Esophagus muscularis mucosa (tissue), 4 donors: Measurements from ENCODE around the gene DAND5. TPM values are rescaled to one million over a fixed set of nuclear protein-coding genes. Genes with fewer than 3 reads are reported as not detected.

ENCODE experiments used
- DNase-seq: peaks from one replicate; pipeline ENCODE4 v3.0.0-alpha.2; 2017; ENCODE audit errors: extremely low spot score
- H3K27ac ChIP-seq, 4 donors: fragments of 200-600 bp; sonication (generic); replicated peaks in 1 of 4; 1 replicate in 3 of 4; 2 replicates in 1 of 4; pipeline ENCODE4 v1.5.1; 2016 to 2019; ENCODE audit warnings: mild to moderate bottlenecking in 1 of 4
- H3K27me3 ChIP-seq, 4 donors: fragments of 200-600 bp; sonication (generic); one replicate each; pipeline versions ENCODE4 v1.5.1 to v1.6.0; 2016 to 2019
- H3K36me3 ChIP-seq, 4 donors: fragments of 200-600 bp; sonication (generic); one replicate each; pipeline ENCODE4 v1.5.1; 2016 to 2019
- H3K4me1 ChIP-seq, 4 donors: fragments of 200-600 bp; sonication (generic); one replicate each; pipeline ENCODE4 v1.5.1; 2016 to 2019
- H3K4me3 ChIP-seq, 4 donors: fragments of 200-600 bp; sonication (generic); 1 replicate in 2 of 4; 2 replicates in 2 of 4; pipeline ENCODE4 v1.5.1; 2016 to 2019; ENCODE audit warnings: mild to moderate bottlenecking in 4 of 4, moderate library complexity in 1 of 4
- H3K9me3 ChIP-seq, 4 donors: fragments of 200-600 bp; sonication (generic); 1 replicate in 3 of 4; 2 replicates in 1 of 4; pipeline ENCODE4 v1.5.1; 2016 to 2019
- EP300 ChIP-seq: sonication (generic); formaldehyde crosslinking; IDR thresholded peaks from one replicate; pipeline ENCODE4 v1.6.1; 2017; ENCODE audit warnings: antibody characterized with exemption
- POLR2A ChIP-seq: fragments of 450-650 bp; IDR thresholded peaks from one replicate; pipeline ENCODE4 v1.6.1; 2017; ENCODE audit warnings: antibody characterized with exemption, moderate library complexity, mild to moderate bottlenecking, low read depth
- POLR2AphosphoS5 ChIP-seq, 2 donors: sonication (generic); formaldehyde crosslinking; IDR thresholded peaks; one replicate each; pipeline ENCODE4 v1.6.1; 2017; ENCODE audit warnings: antibody characterized with exemption in 2 of 2
- WGBS: methylation state at CpG from one replicate; pipeline ENCODE4 v1.1.5; 2018; 5-methylcytosine and 5-hydroxymethylcytosine counted together
- intact Hi-C: fragments of 100-400 bp; cut with DNase I; formaldehyde crosslinking; loops from one replicate; pipeline ENCODE4 v1.15.1; 2023
- total RNA-seq, 4 donors: library from RNA; depleted of rRNA; stranded (reverse); fragments of >200 nt; gene quantifications; one replicate each; pipeline versions ENCODE4 v1.1.0 to v1.2.1, GENCODE V29; 2016
- TF ChIP-seq, protein P1 (sequence below), 3 experiments: fragments of 200-600 bp in 2 of 3; fragments of 450-650 bp in 1 of 3; sonication (generic) in 2 of 3; IDR thresholded peaks; one replicate each; pipeline ENCODE4 v1.5.1; 2017 to 2019; ENCODE audit warnings: antibody characterized with exemption in 3 of 3, mild to moderate bottlenecking in 2 of 3, moderate library complexity in 1 of 3

Gene DAND5
- total RNA-seq, 4 donors from 2014 or later: 0.19 to 0.83 (median 0.29) TPM; not detected in 1

DNA sequence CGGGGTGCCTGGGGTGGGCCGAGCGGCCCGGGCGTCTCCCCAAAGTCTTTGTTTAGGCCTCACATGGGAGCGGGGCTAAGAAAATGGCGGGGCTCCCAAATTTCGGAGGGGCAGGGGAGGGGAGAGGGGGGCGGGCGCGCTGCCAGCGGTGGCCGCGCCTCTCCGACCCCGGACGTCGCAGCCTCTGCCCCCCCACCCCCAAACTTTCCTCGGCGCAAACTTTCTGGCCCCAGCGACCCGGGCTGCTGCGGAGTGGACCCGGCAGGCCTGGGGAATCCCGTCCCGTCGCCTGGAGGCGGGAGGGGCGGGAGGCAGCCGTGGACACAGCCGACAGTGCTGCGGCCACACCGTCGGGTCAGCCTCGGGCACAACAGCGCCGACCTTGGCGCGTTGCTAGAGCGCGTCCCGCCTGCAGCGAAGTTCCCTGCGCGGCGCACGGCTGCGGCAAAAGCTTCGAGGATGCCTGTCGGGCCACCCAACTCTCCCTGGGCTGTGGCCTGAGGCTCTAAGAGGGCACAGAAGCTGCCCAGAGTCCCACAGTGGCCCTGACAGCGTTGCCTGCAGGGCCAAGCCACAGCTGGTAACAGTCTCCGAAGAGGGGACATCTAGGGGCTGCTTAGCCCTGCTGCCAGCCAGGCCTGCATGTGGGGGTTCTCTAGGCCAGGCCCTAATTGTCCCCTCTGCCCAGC, 27.2 kb downstream of the DAND5 start:
- Histone ChIP-seq H3K27me3 (no peaks in the 10 kb centered on the region), H3K4me1 (peaks cover 29 to 60% (median 59%) of the 10 kb centered on the region in 4 donors), H3K36me3 (peaks cover 0 to 14% (median 10%) of the 10 kb centered on the region in 4 donors), H3K4me3 (peak overlapping the region; percentile 74 to 92 (median 78)), H3K9me3 (no peaks in the 10 kb centered on the region), H3K27ac (peak overlapping the region; percentile 88 to 98 (median 97))
- intact Hi-C loops: loop anchor here (2.0 kb wide), 1 partner anchor 26 kb away; no protein-coding TSS in a partner anchor
- no peak for DNase-seq
- 3% methylated on average over 14 of the region's 52 CpGs for WGBS
- no peak for TF ChIP-seq POLR2A
- TF ChIP-seq POLR2AphosphoS5 (IDR thresholded peaks at IDR 0.05): peak; percentile 8 to 18

DNA sequence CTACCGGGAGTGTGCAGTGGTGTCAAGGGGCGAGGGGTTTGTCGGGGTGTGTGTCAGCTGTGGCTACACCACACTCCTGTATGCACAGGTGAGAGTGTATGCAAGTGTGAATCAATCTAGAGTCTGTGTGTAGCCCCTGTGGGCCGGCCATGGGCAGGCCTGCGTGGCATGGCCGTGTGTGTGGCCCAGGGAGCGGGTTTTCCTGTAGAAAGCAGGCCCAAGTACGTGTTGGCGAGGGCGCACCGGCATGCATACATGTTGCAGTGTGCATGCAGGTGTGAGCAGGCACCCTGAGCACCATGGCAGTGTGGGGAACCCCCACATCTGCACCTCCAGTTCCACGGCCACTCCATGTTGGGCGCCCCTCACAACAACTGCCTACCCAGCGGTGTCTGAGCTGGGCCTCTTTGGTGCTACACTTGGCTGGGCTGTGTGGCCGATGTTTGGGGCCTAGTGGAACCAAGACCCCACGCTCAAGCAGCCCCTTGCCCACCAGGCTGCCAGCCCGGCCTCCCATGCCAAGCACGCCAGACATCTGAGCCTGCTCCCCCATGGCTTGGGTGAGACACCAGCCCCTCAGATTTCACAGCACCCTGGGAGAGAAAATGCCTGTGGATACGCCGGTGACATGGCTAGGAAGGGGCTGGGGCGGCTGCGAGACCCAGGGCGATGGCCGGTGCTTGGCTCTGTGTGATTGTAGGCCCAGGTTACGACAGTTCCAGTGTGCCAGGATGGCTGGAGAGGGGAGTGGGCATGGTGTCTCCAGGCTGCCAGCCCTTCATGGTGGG, 28.0 kb downstream of the DAND5 start:
- H3K27me3 ChIP-seq: no peaks in the 10 kb centered on the region
- no peak for DNase-seq
- WGBS: 79% methylated on average over 10 of the region's 25 CpGs
- intact Hi-C loops: loop anchor here (2.0 kb wide), 1 partner anchor 25 kb away; no protein-coding TSS in a partner anchor
- peak overlapping the region; percentile 88 to 98 (median 97) for H3K27ac ChIP-seq
- H3K4me1 ChIP-seq: peaks cover 35 to 68% (median 66%) of the 10 kb centered on the region in 4 donors
- TF ChIP-seq, protein P1, sequence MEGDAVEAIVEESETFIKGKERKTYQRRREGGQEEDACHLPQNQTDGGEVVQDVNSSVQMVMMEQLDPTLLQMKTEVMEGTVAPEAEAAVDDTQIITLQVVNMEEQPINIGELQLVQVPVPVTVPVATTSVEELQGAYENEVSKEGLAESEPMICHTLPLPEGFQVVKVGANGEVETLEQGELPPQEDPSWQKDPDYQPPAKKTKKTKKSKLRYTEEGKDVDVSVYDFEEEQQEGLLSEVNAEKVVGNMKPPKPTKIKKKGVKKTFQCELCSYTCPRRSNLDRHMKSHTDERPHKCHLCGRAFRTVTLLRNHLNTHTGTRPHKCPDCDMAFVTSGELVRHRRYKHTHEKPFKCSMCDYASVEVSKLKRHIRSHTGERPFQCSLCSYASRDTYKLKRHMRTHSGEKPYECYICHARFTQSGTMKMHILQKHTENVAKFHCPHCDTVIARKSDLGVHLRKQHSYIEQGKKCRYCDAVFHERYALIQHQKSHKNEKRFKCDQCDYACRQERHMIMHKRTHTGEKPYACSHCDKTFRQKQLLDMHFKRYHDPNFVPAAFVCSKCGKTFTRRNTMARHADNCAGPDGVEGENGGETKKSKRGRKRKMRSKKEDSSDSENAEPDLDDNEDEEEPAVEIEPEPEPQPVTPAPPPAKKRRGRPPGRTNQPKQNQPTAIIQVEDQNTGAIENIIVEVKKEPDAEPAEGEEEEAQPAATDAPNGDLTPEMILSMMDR (IDR thresholded peaks at IDR 0.05): no peak
- no peak for TF ChIP-seq EP300
- no peak for TF ChIP-seq POLR2A
- no peak for TF ChIP-seq POLR2AphosphoS5 (IDR thresholded peaks at IDR 0.05)
- H3K36me3 ChIP-seq: peaks cover 0 to 14% (median 10%) of the 10 kb centered on the region in 4 donors
- H3K9me3 ChIP-seq: no peaks in the 10 kb centered on the region
- H3K4me3 ChIP-seq: peak overlapping the region; percentile 74 to 92 (median 78)

DNA sequence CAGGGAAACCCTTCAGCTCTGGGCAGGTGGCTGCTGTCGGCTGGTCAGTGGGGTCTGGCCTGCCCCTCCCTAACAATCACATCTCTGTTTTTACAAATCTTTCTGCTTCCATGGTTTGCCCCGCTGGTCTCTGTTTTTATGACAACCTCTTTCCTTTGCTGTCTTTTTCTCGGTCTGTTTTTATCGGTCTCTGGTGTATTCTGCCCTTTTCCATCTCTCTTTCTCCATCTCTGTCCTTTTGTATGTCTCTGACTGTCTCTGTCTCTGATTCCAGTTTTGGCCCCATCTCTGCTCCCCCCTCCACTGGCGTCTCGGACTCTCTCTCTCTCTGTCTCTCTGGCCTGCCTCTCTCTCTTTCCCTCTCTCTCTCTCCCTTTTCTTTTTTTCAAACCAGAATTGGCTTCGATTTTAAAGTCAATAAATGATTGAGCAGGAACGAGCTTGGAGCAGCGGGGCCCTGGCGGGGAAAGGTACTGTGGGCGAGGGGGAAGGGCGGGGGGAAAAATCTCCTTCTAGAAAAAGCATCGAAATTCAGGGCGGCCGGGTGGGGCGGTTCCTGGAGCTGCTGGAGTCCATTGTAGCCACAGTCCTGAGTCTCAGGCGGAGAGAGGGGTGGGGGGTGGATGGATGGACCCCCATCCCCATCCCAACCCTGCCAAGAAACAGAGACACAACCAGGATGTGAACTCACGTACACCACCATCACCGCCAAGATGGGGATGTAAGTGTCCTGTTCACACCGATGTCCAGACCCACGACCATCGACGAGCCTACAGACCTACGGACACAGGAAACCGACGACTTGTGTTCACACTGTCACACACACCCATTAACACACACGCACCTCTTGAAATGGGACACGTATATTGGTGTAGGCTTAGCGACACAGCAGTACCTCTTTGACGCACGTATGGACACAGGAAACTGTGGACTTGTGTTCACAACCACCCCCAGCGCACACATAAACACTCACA, 28.9 kb downstream of the DAND5 start:
- Histone ChIP-seq H3K27me3 (no peaks in the 10 kb centered on the region), H3K4me3 (peak overlapping the region; percentile 74 to 92 (median 78))
- DNase-seq: no peak

DNA sequence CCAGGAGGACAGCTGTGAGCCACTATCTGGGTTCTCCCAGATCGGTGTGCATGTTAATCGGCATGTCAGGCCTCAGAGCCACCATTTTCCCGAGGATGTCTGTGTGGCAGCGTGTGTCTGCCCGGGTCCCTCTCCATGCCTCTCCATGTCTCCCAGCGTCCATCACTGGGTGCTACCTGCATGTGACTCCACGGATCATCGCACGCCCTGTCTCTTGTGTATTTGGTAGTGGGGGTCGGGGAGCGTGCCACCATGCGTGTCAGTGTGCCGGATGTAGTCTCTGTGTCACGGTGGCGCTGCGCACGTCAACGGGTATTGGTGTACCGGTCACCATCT, 31.8 kb downstream of the DAND5 start:
- DNase-seq: no peak
- Histone ChIP-seq H3K4me1 (peaks cover 70 to 100% (median 97%) of the 10 kb centered on the region in 4 donors), H3K36me3 (peaks cover 0 to 14% (median 10%) of the 10 kb centered on the region in 4 donors)

More for the DNA sequence above, 28.9 kb downstream of the DAND5 start:
- peaks cover 0 to 14% (median 10%) of the 10 kb centered on the region in 4 donors for H3K36me3 ChIP-seq
- H3K27ac ChIP-seq: peak overlapping the region; percentile 88 to 98 (median 97)
- peaks cover 44 to 77% (median 75%) of the 10 kb centered on the region in 4 donors for H3K4me1 ChIP-seq
- intact Hi-C loops: loop anchor here (2.0 kb wide), 1 partner anchor 25 kb away; no protein-coding TSS in a partner anchor
- WGBS: 68% methylated on average over 31 of the region's 32 CpGs
- TF ChIP-seq POLR2A (no peak), POLR2AphosphoS5 (IDR thresholded peaks at IDR 0.05) (no peak), EP300 (no peak)
- TF ChIP-seq, protein P1 (IDR thresholded peaks at IDR 0.05): no peak
- H3K9me3 ChIP-seq: no peaks in the 10 kb centered on the region

More for the DNA sequence above, 31.8 kb downstream of the DAND5 start:
- WGBS: 87% methylated on average over 17 of the region's 19 CpGs
- intact Hi-C loops: no loop called here
- peak overlapping the region; percentile 88 to 98 (median 97) for H3K27ac ChIP-seq
- no peaks in the 10 kb centered on the region for H3K9me3 ChIP-seq
- peak overlapping the region; percentile 46 to 61 (median 58) for H3K4me3 ChIP-seq
- H3K27me3 ChIP-seq: no peaks in the 10 kb centered on the region
- TF ChIP-seq POLR2AphosphoS5 (IDR thresholded peaks at IDR 0.05): no peak
- no peak for TF ChIP-seq POLR2A
- TF ChIP-seq EP300: no peak
- TF ChIP-seq, protein P1 (IDR thresholded peaks at IDR 0.05): no peak
